Endothelial cell of umbilical vein (primary cell): Measurements from ENCODE around the gene SCN1B. TPM values are rescaled to one million over a fixed set of nuclear protein-coding genes. Genes with fewer than 3 reads are reported as not detected.
"Not testable (repeated sequence)": the region's sequence is repeated elsewhere in the genome, so short reads cannot be mapped to it uniquely, and the experiment has no call there.

Source experiments
- BruUV-seq: library from RNA; stranded (reverse); fragments of 400-500 nt; replicated peaks from 2 replicates; lab custom pipeline; 2021; lab: Mats Ljungman, UMichigan
- CTCF ChIA-PET: fragments of 300-600, 350-600 bp; sonication (Branson Sonifier 250); formaldehyde crosslinking; loops from one replicate; lab custom pipeline; 2021; ENCODE audit warnings: antibody characterized with exemption, inconsistent platforms; lab: Charles Lee
- POLR2A ChIA-PET: fragments of 300-600, 350-600 bp; sonication (Branson Sonifier 250); formaldehyde crosslinking; loops from one replicate; lab custom pipeline; 2021; ENCODE audit warnings: antibody characterized with exemption, inconsistent platforms; lab: Charles Lee
- DNase-seq: peaks from one replicate; pipeline ENCODE4 v3.0.0-alpha.2; 2011; ENCODE audit warnings: low read depth, low spot score
- FAIRE-seq: peaks from 2 replicates; lab custom pipeline; 2011; peaks lifted over from hg19 to GRCh38; lab: Jason Lieb, UNC
- H2AFZ ChIP-seq: 2 replicates; pipeline ENCODE4 v1.6.0; 2012; ENCODE audit warnings: low read depth, low read length, control low read depth, inconsistent platforms
- H3K27ac ChIP-seq: 2 replicates; pipeline ENCODE4 v1.5.1; 2011; ENCODE audit warnings: low read depth, mild to moderate bottlenecking, control low read depth, low read length, moderate library complexity; ENCODE audit not compliant: insufficient read depth
- H3K27me3 ChIP-seq, 2 experiments: 2 replicates each; pipeline versions ENCODE4 v1.6.0 to v1.6.1; 2011; ENCODE audit warnings: low read length in 2 of 2, mixed read lengths in 1 of 2; ENCODE audit not compliant: control insufficient read depth in 2 of 2, insufficient read depth in 2 of 2
- H3K36me3 ChIP-seq, 2 experiments: 2 replicates in 1 of 2; 3 replicates in 1 of 2; pipeline ENCODE4 v1.5.1; 2011; ENCODE audit warnings: low read length in 2 of 2, mild to moderate bottlenecking in 1 of 2, moderate library complexity in 1 of 2; ENCODE audit not compliant: control insufficient read depth in 2 of 2, insufficient read depth in 2 of 2; ENCODE audit errors: extremely low read depth in 1 of 2
- H3K4me1 ChIP-seq: 3 replicates; pipeline ENCODE4 v1.5.1; 2011; ENCODE audit warnings: mild to moderate bottlenecking, low read length; ENCODE audit not compliant: control insufficient read depth, insufficient read depth; ENCODE audit errors: extremely low read depth
- H3K4me2 ChIP-seq: 2 replicates; pipeline ENCODE4 v1.6.1; 2011; ENCODE audit warnings: low read length, control low read depth, mixed read lengths; ENCODE audit not compliant: insufficient read depth
- H3K4me3 ChIP-seq, 3 experiments: fragments of 200-600 bp in 1 of 3; sonication (generic), shearing (Covaris generic) in 1 of 3; replicated peaks in 1 of 3; 2 replicates each; pipeline ENCODE4 v1.5.1; 2011 to 2016; ENCODE audit warnings: control low read depth in 3 of 3, low read length in 3 of 3, mild to moderate bottlenecking in 2 of 3, inconsistent platforms in 1 of 3, low read depth in 1 of 3, moderate library complexity in 1 of 3; ENCODE audit not compliant: insufficient read depth in 1 of 3
- H3K79me2 ChIP-seq: 2 replicates; pipeline ENCODE4 v1.6.0; 2012; ENCODE audit warnings: low read length, inconsistent platforms; ENCODE audit not compliant: control insufficient read depth, insufficient read depth
- H3K9ac ChIP-seq: replicated peaks from 2 replicates; pipeline ENCODE3; 2011; ENCODE audit warnings: low read length, control low read depth; ENCODE audit not compliant: insufficient read depth; ENCODE audit errors: extremely low read depth
- H3K9me1 ChIP-seq: replicated peaks from 3 replicates; pipeline ENCODE4 v1.6.0; 2011; ENCODE audit warnings: mild to moderate bottlenecking, low read length; ENCODE audit not compliant: control insufficient read depth, insufficient read depth; ENCODE audit errors: extremely low read depth
- H3K9me3 ChIP-seq: replicated peaks from 2 replicates; pipeline ENCODE4 v1.5.1; 2012; ENCODE audit warnings: low read length, inconsistent platforms; ENCODE audit not compliant: control insufficient read depth, insufficient read depth
- H4K20me1 ChIP-seq: replicated peaks from 2 replicates; pipeline ENCODE3; 2011; ENCODE audit warnings: mild to moderate bottlenecking, low read length; ENCODE audit not compliant: control insufficient read depth, insufficient read depth; ENCODE audit errors: extremely low read depth
- CTCF ChIP-seq, 2 donors: IDR thresholded peaks; 1 replicate in 1 of 2; 2 replicates in 1 of 2; pipeline ENCODE4 v1.5.1; 2011; ENCODE audit warnings: low read length in 2 of 2, mild to moderate bottlenecking in 2 of 2, moderate library complexity in 2 of 2, control low read depth in 1 of 2, inconsistent platforms in 1 of 2, low read depth in 1 of 2; ENCODE audit not compliant: insufficient read depth in 1 of 2; ENCODE audit errors: extremely low read depth in 1 of 2
- EZH2 ChIP-seq: IDR thresholded peaks from 2 replicates; pipeline ENCODE4 v1.6.1; 2012; ENCODE audit warnings: borderline replicate concordance, low read depth, mild to moderate bottlenecking, moderate library complexity, low read length, inconsistent platforms; ENCODE audit not compliant: severe bottlenecking
- FOS ChIP-seq: IDR thresholded peaks from 2 replicates; pipeline ENCODE4 v1.6.1; 2011; ENCODE audit warnings: mild to moderate bottlenecking, low read length, moderate library complexity, borderline replicate concordance; ENCODE audit not compliant: insufficient read depth
- GATA2 ChIP-seq: IDR thresholded peaks from 2 replicates; pipeline ENCODE4 v1.7.0; 2011; ENCODE audit warnings: low read depth, mild to moderate bottlenecking, moderate library complexity, mixed read lengths, low read length; ENCODE audit not compliant: insufficient read length, insufficient read depth
- JUN ChIP-seq: IDR thresholded peaks from 2 replicates; pipeline ENCODE4 v1.6.1; 2011; ENCODE audit warnings: borderline replicate concordance, low read depth; ENCODE audit not compliant: insufficient read length, insufficient read depth
- MAX ChIP-seq: IDR thresholded peaks from 2 replicates; pipeline ENCODE4 v1.6.1; 2011; ENCODE audit not compliant: insufficient read depth, insufficient read length
- MYC ChIP-seq: IDR thresholded peaks from one replicate; pipeline ENCODE4 v1.6.1; 2011; ENCODE audit warnings: mild to moderate bottlenecking, low read depth, low read length
- POLR2A ChIP-seq: IDR thresholded peaks from 2 replicates; pipeline ENCODE4 v1.6.1; 2012; ENCODE audit warnings: low read depth, mild to moderate bottlenecking, control low read depth, low read length
- POLR2AphosphoS5 ChIP-seq: IDR thresholded peaks from 2 replicates; pipeline ENCODE4 v1.6.1; 2012; ENCODE audit warnings: low read depth, mild to moderate bottlenecking, control low read depth, low read length, moderate library complexity; ENCODE audit not compliant: insufficient read depth
- dilution Hi-C: fragments of 300-500 bp; cut with MboI; formaldehyde crosslinking; loops from one replicate; pipeline ENCODE4 v1.15.0; 2019; ENCODE audit warnings: low sequenced_read_pairs; ENCODE audit not compliant: extremely low pct_ligation_motif_present
- intact Hi-C: fragments of 100-400 bp; cut with micrococcal nuclease; formaldehyde crosslinking; loops from one replicate; pipeline ENCODE4 v1.10.0; 2022
- polyA plus RNA-seq, 4 experiments: library from polyadenylated mRNA; depleted of rRNA in 3 of 4; stranded (reverse) in 3 of 4; unstranded in 1 of 4; fragments of >200 nt; gene quantifications; 2 replicates each; pipeline versions ENCODE4 v1.2.1 to v1.2.3, GENCODE V29; 2011 to 2012; ENCODE audit warnings: missing spikeins in 1 of 4
- total RNA-seq: library from RNA; stranded (reverse); gene quantifications from 2 replicates; pipeline ENCODE4 v1.2.3, GENCODE V29; 2021

The SCN1B gene
- total and polyA plus RNA-seq, 2 donors (not counting 3 experiments of a cell fraction or from before 2014, with no cell fraction given), result 11.2 to 14.2 TPM

- Histone ChIP-seq H3K27me3 (no peaks in the 10 kb centered on the region), H3K79me2 (no peaks in the 10 kb centered on the region), H3K9ac (no peak overlapping the region), H4K20me1 (no peaks in the 10 kb centered on the region), H3K4me3 (no peak overlapping the region), H3K36me3 (no peaks in the 10 kb centered on the region), H3K27ac (no peak overlapping the region), H3K9me1 (no peaks in the 10 kb centered on the region), H3K4me1 (no peaks in the 10 kb centered on the region), H2AFZ (no peak overlapping the region), H3K4me2 (no peak overlapping the region), H3K9me3 (no peaks in the 10 kb centered on the region)
- BruUV-seq, result no TSS peak
- DNase-seq (no peak), FAIRE-seq (no peak)
- intact Hi-C loops, result no loop called here
- dilution Hi-C loops, result no loop called here
- ChIA-PET POLR2A (no interaction called here), CTCF (interaction anchor here (1.1 to 1.8 kb wide), 2 partner anchors 17 to 92 kb away, joined by 4 to 6 read pairs; no protein-coding TSS in a partner anchor)
- TF ChIP-seq EZH2 (no peak), MAX (no peak), CTCF (IDR thresholded peaks at IDR 0.05; ENCODE audit: extremely low read depth in 1 of 2, insufficient read depth in 1 of 2, low read depth in 1 of 2, low read length in 2 of 2) (no peak), GATA2 (no peak), POLR2A (no peak), POLR2AphosphoS5 (no peak), JUN (no peak), FOS (no peak), MYC (no peak)
Observed at GRCh38 chr19:35049456-35049855, 19.2 kb downstream of the SCN1B start.

GRCh38 chr19:35050662-35051061, 20.4 kb downstream of the SCN1B start:
- H3K9me3 ChIP-seq, H3K79me2 ChIP-seq, BruUV-seq, H3K4me2 ChIP-seq, H3K27me3 ChIP-seq, H3K27ac ChIP-seq, H3K36me3 ChIP-seq, H3K9me1 ChIP-seq, H2AFZ ChIP-seq, H3K4me3 ChIP-seq, H3K9ac ChIP-seq, DNase-seq, dilution Hi-C loops, H4K20me1 ChIP-seq, FAIRE-seq, intact Hi-C loops, H3K4me1 ChIP-seq: not testable (repeated sequence)
- ChIA-PET POLR2A (interaction anchor here (0.7 kb wide), 2 partner anchors 12 to 140 kb away, joined by 5 to 6 read pairs; no protein-coding TSS in a partner anchor), CTCF (interaction anchor here (0.8 to 1.4 kb wide), 2 partner anchors 13 to 1854 kb away, joined by 3 read pairs; no protein-coding TSS in a partner anchor)
